HUDEP-2 (cell line): ENCODE data around the gene FTH1.

ENCODE experiments used
- DNase-seq, 76 experiments: peaks; one replicate each; lab custom pipeline; 2025; ENCODE audit not compliant: unreplicated experiment in 76 of 76; lab: John Stamatoyannopoulos, UW

The FTH1 gene

DNA sequence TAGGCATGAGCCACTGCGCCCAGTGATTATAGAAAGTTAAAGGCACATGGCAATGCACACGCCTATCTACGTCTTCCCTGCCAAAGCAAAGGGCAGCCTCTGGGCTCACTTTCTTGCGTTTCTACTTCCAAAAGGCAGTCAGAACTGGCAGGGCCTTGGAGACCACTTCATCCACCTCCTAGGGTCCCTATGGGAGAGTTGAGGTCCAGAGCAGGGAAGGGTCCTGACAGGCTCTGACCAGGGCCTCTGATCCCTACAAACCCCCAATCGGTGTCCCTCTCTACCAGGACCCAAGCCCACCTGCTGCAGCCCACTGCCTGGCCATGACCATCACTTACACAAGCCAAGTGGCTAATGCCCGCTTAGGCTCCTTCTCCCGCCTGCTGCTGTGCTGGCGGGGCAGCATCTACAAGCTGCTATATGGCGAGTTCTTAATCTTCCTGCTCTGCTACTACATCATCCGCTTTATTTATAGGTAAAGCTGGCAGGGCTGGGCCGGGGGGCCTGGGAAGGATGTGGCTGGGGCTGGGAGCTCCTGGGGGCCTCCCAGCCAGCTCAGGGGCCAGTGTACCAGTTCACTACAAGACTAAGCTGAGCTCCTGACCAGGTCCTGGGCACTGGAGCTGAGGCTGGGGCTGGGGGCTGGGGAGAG is 15.8 kb downstream of the FTH1 start:
- no peak for DNase-seq

DNA sequence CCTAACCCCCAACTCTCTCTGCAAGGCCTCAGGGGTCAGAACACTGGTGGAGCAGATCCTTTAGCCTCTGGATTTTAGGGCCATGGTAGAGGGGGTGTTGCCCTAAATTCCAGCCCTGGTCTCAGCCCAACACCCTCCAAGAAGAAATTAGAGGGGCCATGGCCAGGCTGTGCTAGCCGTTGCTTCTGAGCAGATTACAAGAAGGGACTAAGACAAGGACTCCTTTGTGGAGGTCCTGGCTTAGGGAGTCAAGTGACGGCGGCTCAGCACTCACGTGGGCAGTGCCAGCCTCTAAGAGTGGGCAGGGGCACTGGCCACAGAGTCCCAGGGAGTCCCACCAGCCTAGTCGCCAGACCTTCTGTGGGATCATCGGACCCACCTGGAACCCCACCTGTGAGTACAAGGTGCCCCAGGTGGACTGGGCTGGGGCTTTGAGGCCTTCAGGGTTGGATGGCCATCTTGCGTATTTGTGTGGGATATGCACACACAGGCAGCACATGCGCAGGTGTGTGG is 17.3 kb downstream of the FTH1 start, which contains the start of gene BEST1:
TSS of gene BEST1 (plus strand) at position 317 of the 513 bp plus-strand sequence. CDS start 1,456 bp downstream, outside the sequence.
- no peak for DNase-seq

DNA sequence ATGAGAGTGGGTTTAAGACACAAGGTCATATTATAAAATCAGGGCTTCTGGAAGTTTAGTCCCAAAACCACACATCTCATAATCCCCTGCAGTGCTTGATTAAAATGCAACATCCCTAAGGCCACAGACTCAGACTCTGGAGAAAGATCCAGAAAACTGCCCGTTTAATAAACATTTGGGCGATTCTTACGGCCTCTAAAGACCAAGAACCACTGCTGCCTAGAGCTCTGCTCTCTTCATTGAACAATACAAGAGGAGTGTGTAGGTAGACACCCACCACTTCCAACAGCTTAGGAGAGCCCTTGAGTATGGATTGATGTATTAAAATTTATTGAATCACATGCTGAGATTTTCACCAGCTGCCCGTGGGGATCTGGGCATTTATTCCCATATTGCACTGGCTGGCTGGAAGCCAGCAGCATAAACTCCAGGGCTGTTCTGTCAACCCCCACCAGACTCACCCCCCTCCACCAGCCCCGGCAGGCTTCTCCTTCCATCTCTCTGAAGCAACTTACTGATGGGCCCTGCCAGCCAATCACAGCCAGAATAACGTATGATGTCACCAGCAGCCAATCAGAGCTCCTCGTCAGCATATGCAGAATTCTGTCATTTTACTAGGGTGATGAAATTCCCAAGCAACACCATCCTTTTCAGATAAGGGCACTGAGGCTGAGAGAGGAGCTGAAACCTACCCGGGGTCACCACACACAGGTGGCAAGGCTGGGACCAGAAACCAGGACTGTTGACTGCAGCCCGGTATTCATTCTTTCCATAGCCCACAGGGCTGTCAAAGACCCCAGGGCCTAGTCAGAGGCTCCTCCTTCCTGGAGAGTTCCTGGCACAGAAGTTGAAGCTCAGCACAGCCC is 18.0 kb downstream of the FTH1 start:
- peak in 12 of 76 experiments; percentile 6 to 40 (median 22) for DNase-seq

DNA sequence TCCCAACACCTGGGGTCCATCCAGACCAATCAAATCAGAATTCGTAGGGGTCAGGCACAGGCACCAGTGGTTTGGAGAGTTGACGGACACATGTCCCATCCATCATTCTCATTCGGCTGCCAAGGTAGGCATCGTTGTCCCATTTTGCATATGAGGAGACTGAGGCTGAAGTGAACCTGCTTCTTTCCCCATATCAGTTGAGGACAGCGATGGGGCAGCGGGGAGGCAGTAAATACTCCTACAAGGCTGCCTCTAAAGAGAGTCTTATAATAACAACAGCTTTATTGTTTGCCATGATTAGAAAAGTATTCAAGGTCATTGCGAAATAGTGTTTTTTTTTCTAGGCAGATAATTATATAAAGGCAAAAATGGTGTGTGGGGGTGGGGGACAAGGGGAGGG is 18.9 kb downstream of the FTH1 start:
- DNase-seq = no peak

GRCh38 chr11:61947486-61948210 is 19.8 kb downstream of the FTH1 start:
- DNase-seq = peak in 71 of 76 experiments; percentile 31 to 90 (median 73)

DNA sequence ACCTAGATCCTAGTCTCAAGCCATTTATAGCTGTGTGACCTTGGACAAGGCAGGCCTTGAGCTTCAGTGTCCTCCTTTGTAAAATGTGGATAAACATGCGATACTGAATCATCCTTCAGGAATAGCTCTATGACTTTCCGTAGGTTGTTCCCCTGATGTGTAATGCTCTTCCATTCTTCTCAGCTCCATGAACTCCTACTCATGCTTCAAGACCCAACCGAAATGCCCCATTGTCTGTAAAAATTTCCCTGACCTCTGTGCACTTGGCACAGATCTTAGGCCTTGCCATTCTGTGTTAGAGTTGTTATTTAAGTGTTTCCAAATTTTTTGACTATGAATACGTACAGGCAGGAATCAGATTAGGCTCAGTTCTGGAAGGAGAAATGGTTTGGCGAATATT is 20.5 kb downstream of the FTH1 start:
- no peak for DNase-seq

DNA sequence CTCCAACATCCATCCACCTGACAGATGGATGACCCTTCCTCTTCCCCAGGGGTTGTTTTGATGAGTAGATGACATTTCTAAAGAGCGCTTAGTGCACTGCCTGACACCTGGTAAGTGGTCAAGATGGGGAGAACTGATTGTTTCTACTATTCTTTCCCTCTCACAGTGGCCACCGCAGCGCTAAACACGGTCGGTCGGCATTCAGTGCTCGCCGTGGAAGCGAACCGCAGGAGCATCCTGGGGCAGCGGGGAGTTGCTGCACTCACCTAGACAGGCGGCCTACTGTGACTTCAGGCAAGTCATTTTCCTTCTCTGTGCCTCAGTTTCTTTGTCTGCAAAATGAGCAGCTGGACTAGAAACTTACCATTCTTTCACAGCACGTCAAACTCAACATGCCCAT is 22.2 kb downstream of the FTH1 start:
- no peak for DNase-seq

DNA sequence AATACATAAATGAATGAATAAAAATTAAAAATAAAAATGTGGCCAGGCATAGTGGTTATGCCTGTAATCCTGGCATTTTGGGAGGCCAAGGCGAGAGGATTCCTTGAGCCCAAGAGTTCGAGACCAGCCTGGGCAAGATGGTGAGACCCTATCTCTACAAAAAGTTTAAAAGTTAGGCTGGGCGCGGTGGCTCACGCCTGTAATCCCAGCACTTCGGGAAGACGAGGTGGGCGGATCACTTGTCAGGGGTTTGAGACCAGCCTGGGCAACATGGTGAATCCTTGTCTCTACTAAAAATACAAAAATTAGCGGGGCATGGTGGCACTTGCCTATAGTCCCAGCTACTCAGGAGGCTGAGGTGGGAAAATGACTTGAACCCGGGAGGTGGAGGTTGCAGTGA is 27.0 kb downstream of the FTH1 start:
- no peak for DNase-seq

DNA sequence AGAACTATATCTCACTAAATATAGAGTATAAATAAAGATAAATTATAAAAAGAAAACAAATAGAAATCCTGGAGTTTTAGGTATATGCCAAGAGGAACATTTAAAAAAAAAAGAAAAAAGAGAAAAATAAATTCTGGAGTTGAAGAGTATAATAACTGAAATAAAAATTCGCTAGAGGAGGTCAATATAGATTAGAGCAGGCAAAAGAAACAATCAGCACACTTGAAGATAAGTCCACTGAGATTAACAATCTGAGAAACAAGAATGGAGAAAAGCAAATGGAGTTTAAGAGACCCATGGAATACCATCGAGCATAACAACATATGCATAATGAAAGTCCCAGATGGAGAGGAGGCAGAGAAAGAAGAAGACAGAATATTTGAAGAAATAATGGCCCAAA is 31.6 kb downstream of the FTH1 start:
- no peak for DNase-seq

DNA sequence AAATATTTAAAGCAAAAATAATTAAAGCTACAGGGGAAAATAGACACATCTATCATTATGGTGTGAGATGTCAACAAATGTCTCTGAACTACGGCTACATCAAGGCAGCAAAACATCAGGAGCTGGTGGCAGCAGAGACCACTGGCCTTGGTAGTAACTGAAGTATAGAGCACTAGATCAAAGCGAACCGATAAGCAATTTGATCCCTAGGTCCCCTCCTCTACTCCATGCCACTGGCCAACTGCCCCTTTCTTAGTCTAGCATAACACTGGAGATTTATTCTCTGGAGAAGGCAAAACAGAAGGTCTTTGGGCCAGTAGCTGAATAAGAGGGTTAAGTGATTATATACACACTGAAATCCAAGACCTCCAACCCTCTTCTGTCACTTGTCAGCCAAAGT is 36.5 kb downstream of the FTH1 start:
- DNase-seq = no peak

- no peak for DNase-seq
Measured at GRCh38 chr11:61928606-61929005, 38.8 kb downstream of the FTH1 start.

- DNase-seq = peak in 2 of 76 experiments; percentile 12 to 19
Measured at GRCh38 chr11:61927501-61927900, 39.9 kb downstream of the FTH1 start.

- DNase-seq = no peak
Measured at GRCh38 chr11:61926235-61926634, 41.2 kb downstream of the FTH1 start.

GRCh38 chr11:61925736-61926135 is 41.7 kb downstream of the FTH1 start:
- DNase-seq = no peak

DNA sequence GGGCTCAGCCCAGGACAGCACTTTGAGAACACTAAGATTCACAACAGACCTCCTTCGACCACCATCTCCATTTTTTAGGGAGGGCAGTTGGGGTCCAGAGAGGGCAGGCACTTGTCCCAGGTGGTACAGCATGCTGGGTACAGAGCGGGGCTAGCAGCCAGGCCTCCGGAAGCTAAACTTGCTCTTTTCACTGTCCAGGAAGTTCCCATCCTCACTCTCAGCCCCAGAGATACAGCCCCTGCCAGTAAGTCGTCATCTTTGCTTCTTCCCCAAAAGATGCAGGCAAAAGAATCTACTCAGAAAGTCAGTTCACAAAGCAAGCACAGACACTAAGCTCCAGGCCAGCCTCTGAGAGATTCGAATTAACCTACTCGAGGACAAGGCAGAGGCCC is 43.4 kb downstream of the FTH1 start:
- DNase-seq = no peak

DNA sequence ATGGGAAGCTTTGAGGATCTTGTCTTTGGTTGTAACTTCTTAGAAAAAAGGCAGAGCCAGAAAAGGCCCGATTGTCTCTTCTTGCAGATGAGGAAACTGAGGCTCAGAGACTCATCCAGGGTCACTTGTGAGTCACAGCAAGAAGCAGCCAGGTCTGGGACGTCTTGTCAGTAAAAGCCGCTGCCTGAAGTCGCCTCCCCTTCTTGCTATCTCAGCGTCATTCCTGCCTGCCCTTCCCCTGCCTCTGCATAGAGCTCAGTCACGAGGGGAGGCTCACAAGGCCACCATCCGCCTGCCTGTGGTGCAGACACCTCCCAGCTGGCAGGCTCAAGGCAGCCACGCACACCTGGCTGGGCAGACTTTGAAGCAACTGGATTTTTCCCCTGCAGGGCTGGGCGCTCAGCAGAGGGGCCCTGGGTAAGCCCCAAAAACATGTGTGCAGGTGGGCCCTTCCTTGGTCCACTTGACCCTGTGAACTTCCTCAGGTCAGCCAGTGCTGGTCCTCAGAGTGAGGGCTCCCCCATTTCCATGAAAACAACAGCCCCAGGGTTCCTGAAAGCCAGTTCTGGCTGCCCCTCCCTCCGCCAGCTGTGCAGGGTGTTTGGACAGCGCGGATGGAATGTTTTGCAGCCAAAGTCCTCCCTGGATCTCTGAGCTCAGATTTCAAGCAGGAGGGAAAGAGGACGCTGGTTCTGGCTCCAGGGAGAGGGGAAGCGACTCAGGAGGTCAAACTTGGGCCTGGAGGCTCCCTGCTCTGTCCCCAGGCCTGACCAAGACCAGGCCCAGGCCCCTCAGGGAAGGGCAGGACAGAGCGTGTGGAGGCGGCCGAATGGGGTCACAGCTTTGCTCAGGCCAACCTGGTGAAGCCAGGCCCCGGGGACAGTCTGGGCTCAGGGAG is 44.0 kb downstream of the FTH1 start:
- DNase-seq = peak in 74 of 76 experiments; percentile 29 to 91 (median 80)

DNA sequence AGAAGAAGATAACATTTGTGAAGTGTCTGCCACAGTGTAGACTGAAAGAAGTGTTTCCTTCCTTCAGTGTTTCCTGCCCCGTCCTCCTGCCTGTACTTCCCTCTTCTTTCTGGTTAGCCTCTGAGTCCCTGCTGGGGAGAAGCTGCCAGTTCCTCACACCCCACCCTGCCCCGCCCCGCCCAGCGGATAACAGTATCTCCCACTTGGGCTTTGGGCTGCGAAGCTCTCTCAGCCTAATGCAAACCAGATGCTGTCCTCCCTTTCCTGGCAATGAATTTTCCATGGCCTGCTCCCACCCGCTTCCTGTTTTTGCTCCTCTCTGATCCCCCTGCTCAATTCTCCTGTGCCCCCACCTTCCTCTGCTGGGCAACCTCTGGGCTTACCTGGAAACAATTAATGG is 44.9 kb downstream of the FTH1 start:
- DNase-seq = peak in 69 of 76 experiments; percentile 14 to 83 (median 67)

- peak in 1 of 76 experiments; percentile 2 for DNase-seq
Measured at GRCh38 chr11:61921446-61921845, 46.0 kb downstream of the FTH1 start.

- DNase-seq = peak in 73 of 76 experiments; percentile 27 to 87 (median 75)
Measured at GRCh38 chr11:61919705-61920631, 47.5 kb downstream of the FTH1 start.
